ENCODE data around the gene NRIP1. TPM values are rescaled to one million over a fixed set of nuclear protein-coding genes. Genes with fewer than 3 reads are reported as not detected.

NRIP1 gene
- total and polyA plus RNA-seq, 2 donors (not counting 1 experiment from before 2014, with no cell fraction given) = 3.3 to 32.1 TPM

GRCh38 chr21:15009837-15010363, 54.9 kb downstream of the NRIP1 start:
- no CpG with 5 or more reads among the region's 3 CpGs for WGBS (ENCODE audit: insufficient coverage)
- no peaks in the 10 kb centered on the region for H3K27me3 ChIP-seq (replicated peaks in 1 of 4; ENCODE audit: control extremely low read depth in 1 of 4, control insufficient read depth in 3 of 4, insufficient read depth in 4 of 4, low read length in 3 of 4)
- Mint-ChIP-seq H3K27me3 (no peaks in the 10 kb centered on the region), H3K4me3 (no peak overlapping the region), H3K27ac (no peak overlapping the region), H3K9me3 (ENCODE audit: insufficient read depth) (no peaks in the 10 kb centered on the region), H3K4me1 (peaks cover 20% of the 10 kb centered on the region)
- CTCF ChIA-PET = no interaction called here
- intact Hi-C loops (cut with micrococcal nuclease) = no loop called here
- H3K4me1 ChIP-seq (ENCODE audit: control insufficient read depth in 2 of 2, insufficient read depth in 2 of 2, low read length in 2 of 2) = peaks cover 7 to 12% of the 10 kb centered on the region in 2 donors
- H3K27ac ChIP-seq (ENCODE audit: low read length in 2 of 2) = no peak overlapping the region
- H3K4me3 ChIP-seq (ENCODE audit: control extremely low read depth in 1 of 5, extremely low read depth in 1 of 5, insufficient read depth in 1 of 5, low read depth in 2 of 5, low read length in 4 of 5) = no peak overlapping the region
- DNase-seq (no peak), ATAC-seq (ENCODE audit: low read depth) (no peak)
- no peaks in the 10 kb centered on the region for H3K9me3 ChIP-seq (ENCODE audit: control extremely low read depth in 1 of 3, control insufficient read depth in 2 of 3, insufficient read depth in 1 of 3, low read length in 2 of 3)
- H3K36me3 ChIP-seq (replicated peaks in 1 of 2; ENCODE audit: control extremely low read depth in 1 of 2, control insufficient read depth in 1 of 2, extremely low read depth in 1 of 2, insufficient read depth in 2 of 2, low read length in 1 of 2) = peaks cover 0 to 3% of the 10 kb centered on the region in 2 experiments
- H3K79me2 ChIP-seq (ENCODE audit: control insufficient read depth, insufficient read depth, low read length) = peaks cover 30% of the 10 kb centered on the region
- TF ChIP-seq CTCF (IDR thresholded peaks at IDR 0.05) (no peak), EZH2 (IDR thresholded peaks at IDR 0.05; ENCODE audit: borderline replicate concordance, insufficient read depth, low read depth, low read length, poor library complexity, severe bottlenecking) (no peak)
- POLR2A ChIA-PET = no interaction called here
- no peak overlapping the region for H3K4me2 ChIP-seq (replicated peaks; ENCODE audit: low read depth, low read length, poor library complexity, severe bottlenecking)
- H3K9ac ChIP-seq (ENCODE audit: low read length) = no peak overlapping the region
- peaks cover 5% of the 10 kb centered on the region for H4K20me1 ChIP-seq (ENCODE audit: control insufficient read depth, insufficient read depth, low read length, poor library complexity, severe bottlenecking)
- no peak overlapping the region for H2AFZ ChIP-seq (ENCODE audit: insufficient read depth, low read depth, low read length, poor library complexity, severe bottlenecking)

DNA sequence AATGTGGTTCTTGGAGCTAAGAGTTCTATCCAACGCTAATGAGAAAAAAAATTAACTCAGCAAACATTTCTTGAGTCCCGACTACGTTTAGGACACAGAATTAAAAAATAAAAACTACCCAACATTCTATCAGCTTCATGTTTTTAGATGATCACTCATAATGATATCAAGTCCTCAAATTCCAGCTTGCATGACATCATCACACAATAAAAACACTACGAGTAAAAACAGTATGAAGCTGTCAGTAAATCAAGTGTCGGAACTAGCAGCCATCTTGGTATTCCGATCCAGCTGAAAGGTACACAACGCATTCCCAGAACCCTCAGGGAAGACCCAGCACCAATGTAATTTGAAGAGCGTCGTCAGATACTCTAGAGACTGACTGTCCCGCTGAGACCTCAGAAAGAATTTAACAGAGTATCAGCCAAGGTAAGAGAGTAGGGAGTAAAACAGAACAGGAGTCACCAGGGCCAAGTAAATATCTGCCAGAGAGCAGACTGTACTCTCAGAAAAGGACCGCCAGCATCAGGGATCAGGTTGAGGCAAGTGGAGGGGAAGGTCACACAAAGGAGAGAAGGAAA, 57.0 kb downstream of the NRIP1 start:
- Histone ChIP-seq H3K36me3 (replicated peaks in 1 of 2; ENCODE audit: control extremely low read depth in 1 of 2, control insufficient read depth in 1 of 2, extremely low read depth in 1 of 2, insufficient read depth in 2 of 2, low read length in 1 of 2) (no peaks in the 10 kb centered on the region), H3K79me2 (ENCODE audit: control insufficient read depth, insufficient read depth, low read length) (peaks cover 46% of the 10 kb centered on the region), H3K27me3 (replicated peaks in 1 of 4; ENCODE audit: control extremely low read depth in 1 of 4, control insufficient read depth in 3 of 4, insufficient read depth in 4 of 4, low read length in 3 of 4) (no peaks in the 10 kb centered on the region), H3K4me3 (ENCODE audit: control extremely low read depth in 1 of 5, extremely low read depth in 1 of 5, insufficient read depth in 1 of 5, low read depth in 2 of 5, low read length in 4 of 5) (no peak overlapping the region), H3K4me2 (replicated peaks; ENCODE audit: low read depth, low read length, poor library complexity, severe bottlenecking) (no peak overlapping the region), H3K27ac (ENCODE audit: low read length in 2 of 2) (no peak overlapping the region), H4K20me1 (ENCODE audit: control insufficient read depth, insufficient read depth, low read length, poor library complexity, severe bottlenecking) (peaks cover 13% of the 10 kb centered on the region), H3K9me3 (ENCODE audit: control extremely low read depth in 1 of 3, control insufficient read depth in 2 of 3, insufficient read depth in 1 of 3, low read length in 2 of 3) (no peaks in the 10 kb centered on the region), H3K4me1 (ENCODE audit: control insufficient read depth in 2 of 2, insufficient read depth in 2 of 2, low read length in 2 of 2) (peaks cover 7 to 12% of the 10 kb centered on the region in 2 donors), H3K9ac (ENCODE audit: low read length) (no peak overlapping the region), H2AFZ (ENCODE audit: insufficient read depth, low read depth, low read length, poor library complexity, severe bottlenecking) (no peak overlapping the region)
- ChIA-PET POLR2A (no interaction called here), CTCF (no interaction called here)
- ATAC-seq (ENCODE audit: low read depth) (no peak), DNase-seq (no peak)
- TF ChIP-seq CTCF (IDR thresholded peaks at IDR 0.05) = no peak
- TF ChIP-seq EZH2 (IDR thresholded peaks at IDR 0.05; ENCODE audit: borderline replicate concordance, insufficient read depth, low read depth, low read length, poor library complexity, severe bottlenecking) = no peak
- Mint-ChIP-seq H3K9me3 (ENCODE audit: insufficient read depth) (no peaks in the 10 kb centered on the region), H3K4me1 (peaks cover 28% of the 10 kb centered on the region), H3K27me3 (no peaks in the 10 kb centered on the region), H3K4me3 (no peak overlapping the region), H3K27ac (no peak overlapping the region)
- 96% methylated on average over 6 of the region's 11 CpGs for WGBS (ENCODE audit: insufficient coverage)
- intact Hi-C loops (cut with micrococcal nuclease) = no loop called here

Data from B cell (primary cell).